Panc1 (cell line): ENCODE results near the gene PRDM10. TPM values are rescaled to one million over a fixed set of nuclear protein-coding genes. Genes with fewer than 3 reads are reported as not detected.

ENCODE experiments used
- ATAC-seq: fragments of 200-7000 bp; cut with Tn5 transposase; 2 replicates; pipeline ENCODE4 v1.9.1; 2020; ENCODE audit warnings: mild to moderate bottlenecking, moderate library complexity
- BruUV-seq: library from RNA; stranded (reverse); fragments of 400-500 nt; replicated peaks from 2 replicates; lab custom pipeline; 2021; lab: Mats Ljungman, UMichigan
- CTCF ChIA-PET: fragments of 300-600 bp; sonication (Branson Sonifier 250); formaldehyde crosslinking; loops from one replicate; lab custom pipeline; 2022; ENCODE audit warnings: antibody characterized with exemption; lab: Charles Lee
- POLR2A ChIA-PET: fragments of 300-600 bp; sonication (Branson Sonifier 250); formaldehyde crosslinking; loops from one replicate; lab custom pipeline; 2022; ENCODE audit warnings: antibody characterized with exemption; lab: Charles Lee
- DNase-seq: peaks from one replicate; pipeline ENCODE4 v3.0.0-alpha.2; 2010; ENCODE audit warnings: low read depth, low spot score
- H3K27ac ChIP-seq: 2 replicates; pipeline ENCODE4 v1.5.1; 2011; ENCODE audit warnings: mild to moderate bottlenecking, low read length, inconsistent platforms
- H3K27me3 ChIP-seq: fragments of 200-500 bp; sonication (Bioruptor generic); 2 replicates; pipeline ENCODE4 v1.6.0; 2014; ENCODE audit warnings: low read length, inconsistent platforms; ENCODE audit not compliant: control insufficient read depth, insufficient read depth
- H3K36me3 ChIP-seq: fragments of 200-500 bp; sonication (Bioruptor generic); 2 replicates; pipeline ENCODE4 v1.5.1; 2014; ENCODE audit warnings: inconsistent platforms, mild to moderate bottlenecking, low read length, moderate library complexity; ENCODE audit not compliant: control insufficient read depth, insufficient read depth
- H3K4me1 ChIP-seq: 2 replicates; pipeline ENCODE4 v1.5.1; 2011; ENCODE audit warnings: inconsistent platforms, mild to moderate bottlenecking, low read length, moderate library complexity; ENCODE audit not compliant: control insufficient read depth, insufficient read depth
- H3K4me3 ChIP-seq, 2 experiments: 2 replicates each; pipeline ENCODE4 v1.5.1; 2011 to 2012; ENCODE audit warnings: low read depth in 2 of 2, low read length in 2 of 2, mild to moderate bottlenecking in 2 of 2, inconsistent platforms in 1 of 2, moderate library complexity in 1 of 2
- H3K9me3 ChIP-seq: fragments of 200-500 bp; sonication (Bioruptor generic); 2 replicates; pipeline ENCODE4 v1.5.1; 2014; ENCODE audit warnings: low read depth, mild to moderate bottlenecking, inconsistent platforms, low read length, moderate library complexity; ENCODE audit not compliant: control insufficient read depth, insufficient read depth
- CTCF ChIP-seq: fragments of 450-650 bp; IDR thresholded peaks from 2 replicates; pipeline ENCODE4 v1.5.1; 2017; ENCODE audit warnings: mild to moderate bottlenecking
- POLR2AphosphoS5 ChIP-seq: IDR thresholded peaks from 2 replicates; pipeline ENCODE4 v1.6.1; 2012; ENCODE audit warnings: mild to moderate bottlenecking, low read depth, low read length, moderate library complexity
- SIN3A ChIP-seq: IDR thresholded peaks from 2 replicates; pipeline ENCODE4 v1.6.1; 2012; ENCODE audit warnings: low read depth, mild to moderate bottlenecking, low read length, moderate library complexity, borderline replicate concordance; ENCODE audit not compliant: insufficient read depth
- TCF7L2 ChIP-seq: IDR thresholded peaks from 2 replicates; pipeline ENCODE4 v1.6.1; 2011; ENCODE audit warnings: mild to moderate bottlenecking, low read depth, low read length, inconsistent platforms
- in situ Hi-C: cut with HindIII; loops from 2 replicates; pipeline ENCODE4 v1.10.0; 2016; ENCODE audit warnings: low sequenced_read_pairs, low pct_unique_long_range_greater_than_20kb
- intact Hi-C: fragments of 100-400 bp; cut with micrococcal nuclease; formaldehyde crosslinking; loops from one replicate; pipeline ENCODE4 v1.10.0; 2022; ENCODE audit not compliant: unreplicated experiment
- total RNA-seq: library from RNA; stranded (reverse); gene quantifications from one replicate; pipeline ENCODE4 v1.2.1, GENCODE V29; 2021; ENCODE audit not compliant: unreplicated experiment
- TF ChIP-seq, protein P1 (sequence below), 2 experiments: IDR thresholded peaks; 2 replicates each; pipeline ENCODE4 v1.6.1; 2011 to 2012; ENCODE audit warnings: low read depth in 2 of 2, control low read depth in 1 of 2, low read length in 1 of 2, mild to moderate bottlenecking in 1 of 2, moderate library complexity in 1 of 2; ENCODE audit not compliant: insufficient read depth in 1 of 2

Gene PRDM10
- total RNA-seq, 1 experiment from 2014 or later, result 12.5 TPM

DNA sequence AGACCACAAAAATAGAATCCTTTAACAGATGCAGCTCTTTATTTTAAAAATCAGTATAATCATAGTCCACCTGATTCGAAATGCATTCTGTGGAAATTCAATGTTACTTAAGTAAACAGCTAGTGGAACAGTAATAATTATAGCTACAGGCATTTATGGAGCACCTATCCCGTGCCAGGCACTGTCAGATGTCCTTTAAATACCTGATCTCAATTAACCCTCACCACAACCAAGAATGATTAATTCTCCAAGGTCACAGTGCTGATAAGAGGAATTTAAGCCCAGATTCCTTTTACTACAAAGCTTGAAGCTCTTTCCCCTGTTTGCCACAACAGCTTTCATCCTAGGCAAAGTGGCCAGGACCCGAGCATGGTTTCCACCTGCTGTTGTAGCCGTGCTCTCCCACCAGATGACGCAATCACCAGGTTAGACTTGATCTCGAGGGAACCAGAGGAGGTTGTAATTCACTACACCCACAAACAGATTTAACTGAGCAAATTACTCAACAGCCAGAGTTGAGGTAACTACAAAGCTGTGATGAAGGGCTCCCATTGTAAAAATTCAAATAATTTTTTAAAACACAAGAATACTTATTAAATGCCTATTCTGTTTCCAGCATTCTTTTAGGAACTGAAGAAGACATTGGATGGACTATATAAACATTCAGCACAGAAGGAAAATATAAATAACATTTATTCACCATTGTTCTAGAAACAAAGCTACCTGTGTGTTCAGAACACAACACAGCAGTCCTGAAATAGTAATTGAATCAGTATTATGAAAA lies 10.3 kb downstream of the PRDM10 start:
- H3K27me3 ChIP-seq, result no peaks in the 10 kb centered on the region
- H3K4me1 ChIP-seq, result peaks cover 18% of the 10 kb centered on the region; the same call in 1 of the 2 replicates
- ChIA-PET POLR2A (interaction anchor here (0.6 to 1.1 kb wide), 3 partner anchors 11 to 79 kb away, joined by 3 to 12 read pairs (median 4); no protein-coding TSS in a partner anchor), CTCF (interaction anchor here (0.7 to 4.3 kb wide), 3 partner anchors 140 to 153 kb away, joined by 3 to 33 read pairs (median 3); no protein-coding TSS in a partner anchor)
- intact Hi-C loops (loop anchor here (2.0 kb wide), 1 partner anchor 140 kb away; no protein-coding TSS in a partner anchor), in situ Hi-C loops (no loop called here)
- BruUV-seq, result no TSS peak
- DNase-seq (no peak), ATAC-seq (peak; percentile 82)
- no peak overlapping the region for H3K4me3 ChIP-seq
- H3K9me3 ChIP-seq, result no peaks in the 10 kb centered on the region
- peak overlapping the region; percentile 62; the same call in 1 of the 2 replicates for H3K27ac ChIP-seq
- TF ChIP-seq SIN3A, result no peak
- no peaks in the 10 kb centered on the region for H3K36me3 ChIP-seq

DNA sequence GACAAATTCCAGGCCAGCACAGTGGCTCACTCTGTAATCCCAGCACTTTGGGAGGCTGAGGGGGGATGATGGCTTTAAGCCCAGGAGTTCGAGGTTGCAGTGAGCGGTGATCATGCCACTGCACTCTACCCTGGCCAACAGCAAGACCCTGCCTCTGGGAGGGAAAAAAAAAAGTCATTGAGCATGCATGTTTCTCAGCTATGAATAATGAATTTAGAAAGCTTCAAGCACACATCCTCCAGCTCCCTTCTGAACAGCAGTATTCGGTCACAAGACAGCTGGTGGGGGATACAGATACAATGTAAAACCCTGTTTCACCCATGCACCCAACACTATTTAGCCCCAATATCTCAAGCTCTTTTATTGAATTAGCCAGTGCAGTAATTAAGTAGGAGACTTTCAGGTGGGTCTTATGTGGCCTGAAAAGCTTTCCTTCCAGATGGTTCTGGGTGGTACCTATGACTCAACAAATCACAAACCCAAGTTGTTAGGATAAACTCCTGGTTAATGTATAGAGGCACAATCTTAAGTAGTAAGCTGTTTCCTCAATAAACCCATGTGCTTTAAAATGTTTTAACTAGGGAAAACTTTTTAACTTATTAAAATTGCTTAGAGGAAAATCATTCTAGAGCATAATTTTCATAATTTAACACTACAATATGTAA lies 13.4 kb downstream of the PRDM10 start:
- intact Hi-C loops (no loop called here), in situ Hi-C loops (no loop called here)
- Histone ChIP-seq H3K27me3 (no peaks in the 10 kb centered on the region), H3K36me3 (no peaks in the 10 kb centered on the region), H3K9me3 (no peaks in the 10 kb centered on the region), H3K4me1 (peaks cover 13% of the 10 kb centered on the region; the same call in 1 of the 2 replicates), H3K4me3 (no peak overlapping the region), H3K27ac (no peak overlapping the region)
- peak; percentile 31; the same call in 1 of the 2 replicates for ATAC-seq
- CTCF ChIA-PET, result interaction anchor here (4.3 kb wide), 1 partner anchor 143 kb away, joined by 33 read pairs; no protein-coding TSS in a partner anchor
- TF ChIP-seq, protein P1, sequence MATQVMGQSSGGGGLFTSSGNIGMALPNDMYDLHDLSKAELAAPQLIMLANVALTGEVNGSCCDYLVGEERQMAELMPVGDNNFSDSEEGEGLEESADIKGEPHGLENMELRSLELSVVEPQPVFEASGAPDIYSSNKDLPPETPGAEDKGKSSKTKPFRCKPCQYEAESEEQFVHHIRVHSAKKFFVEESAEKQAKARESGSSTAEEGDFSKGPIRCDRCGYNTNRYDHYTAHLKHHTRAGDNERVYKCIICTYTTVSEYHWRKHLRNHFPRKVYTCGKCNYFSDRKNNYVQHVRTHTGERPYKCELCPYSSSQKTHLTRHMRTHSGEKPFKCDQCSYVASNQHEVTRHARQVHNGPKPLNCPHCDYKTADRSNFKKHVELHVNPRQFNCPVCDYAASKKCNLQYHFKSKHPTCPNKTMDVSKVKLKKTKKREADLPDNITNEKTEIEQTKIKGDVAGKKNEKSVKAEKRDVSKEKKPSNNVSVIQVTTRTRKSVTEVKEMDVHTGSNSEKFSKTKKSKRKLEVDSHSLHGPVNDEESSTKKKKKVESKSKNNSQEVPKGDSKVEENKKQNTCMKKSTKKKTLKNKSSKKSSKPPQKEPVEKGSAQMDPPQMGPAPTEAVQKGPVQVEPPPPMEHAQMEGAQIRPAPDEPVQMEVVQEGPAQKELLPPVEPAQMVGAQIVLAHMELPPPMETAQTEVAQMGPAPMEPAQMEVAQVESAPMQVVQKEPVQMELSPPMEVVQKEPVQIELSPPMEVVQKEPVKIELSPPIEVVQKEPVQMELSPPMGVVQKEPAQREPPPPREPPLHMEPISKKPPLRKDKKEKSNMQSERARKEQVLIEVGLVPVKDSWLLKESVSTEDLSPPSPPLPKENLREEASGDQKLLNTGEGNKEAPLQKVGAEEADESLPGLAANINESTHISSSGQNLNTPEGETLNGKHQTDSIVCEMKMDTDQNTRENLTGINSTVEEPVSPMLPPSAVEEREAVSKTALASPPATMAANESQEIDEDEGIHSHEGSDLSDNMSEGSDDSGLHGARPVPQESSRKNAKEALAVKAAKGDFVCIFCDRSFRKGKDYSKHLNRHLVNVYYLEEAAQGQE (IDR thresholded peaks at IDR 0.05; ENCODE audit: insufficient read depth in 1 of 2, low read depth in 2 of 2, low read length in 1 of 2), result no peak
- TF ChIP-seq CTCF (no peak), SIN3A (no peak), POLR2AphosphoS5 (no peak), TCF7L2 (no peak)
- POLR2A ChIA-PET, result interaction anchor here (0.6 kb wide), 1 partner anchor 88 kb away, joined by 3 read pairs; no protein-coding TSS in a partner anchor
- DNase-seq, result no peak
- BruUV-seq, result no TSS peak
